Stimulated activated CD8-positive, alpha-beta memory T cell treated with anti-CD3 and anti-CD28 coated beads, Interleukin-2, amount 100 ng/mL, for 48 hours (primary cell): ENCODE data around the gene EMP3.
A peak's percentile ranks its signal among the peaks of the same experiment; 100 is the strongest.
"Not testable (repeated sequence)": the region's sequence is repeated elsewhere in the genome, so short reads cannot be mapped to it uniquely, and the experiment has no call there.

Experiments used
- DNase-seq, 2 donors: peaks; one replicate each; pipeline ENCODE4 v3.0.0-alpha.2; 2020; ENCODE audit warnings: low read depth in 2 of 2

Gene EMP3

DNA sequence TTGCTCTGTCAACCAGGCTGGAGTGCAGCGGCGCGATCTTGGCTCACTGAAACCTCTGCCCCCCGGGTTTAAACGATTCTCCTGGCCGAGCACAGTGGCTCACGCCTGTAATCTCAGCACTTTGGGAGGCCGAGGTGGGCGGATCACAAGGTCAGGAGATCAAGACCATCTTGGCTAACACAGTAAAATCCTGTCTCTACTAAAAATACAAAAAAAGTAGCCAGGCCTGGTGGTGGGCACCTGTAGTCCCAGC lies 7.7 kb upstream of the EMP3 start:
- not testable (repeated sequence) for DNase-seq

DNA sequence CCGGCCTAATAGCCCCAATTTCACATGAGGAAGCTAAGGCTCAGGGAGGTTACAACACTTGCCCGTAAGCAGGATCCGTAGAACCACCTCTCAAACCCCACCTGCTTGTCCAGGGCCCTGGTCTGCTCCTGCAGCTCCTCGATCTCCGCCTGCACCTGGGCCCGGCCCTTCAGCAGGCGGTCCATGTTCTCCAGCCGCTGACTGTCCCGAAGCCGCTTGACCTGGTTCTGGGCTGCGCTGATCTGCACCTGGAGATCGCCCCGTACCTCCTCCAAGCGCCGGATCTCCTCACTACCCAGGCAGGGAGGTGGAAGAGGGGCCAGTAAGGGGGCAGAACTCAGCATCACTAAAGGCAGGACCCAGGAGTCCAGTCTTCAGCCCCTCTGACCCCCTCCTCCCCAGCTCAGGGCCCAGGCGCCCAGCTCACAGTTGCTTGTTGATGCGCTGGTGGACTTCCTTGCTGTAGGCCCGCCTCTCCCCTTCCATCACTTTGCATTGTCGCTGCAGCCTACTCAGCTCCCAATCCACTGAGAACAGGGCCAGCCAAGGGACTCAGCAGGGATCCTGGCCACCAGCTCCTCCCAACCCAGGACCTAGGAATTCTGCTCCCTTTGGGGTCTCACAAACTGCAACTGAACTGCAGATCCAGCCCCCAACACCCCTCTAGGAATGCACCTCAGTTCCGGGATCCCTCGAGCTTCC lies 6.9 kb upstream of the EMP3 start:
- no peak for DNase-seq

DNA sequence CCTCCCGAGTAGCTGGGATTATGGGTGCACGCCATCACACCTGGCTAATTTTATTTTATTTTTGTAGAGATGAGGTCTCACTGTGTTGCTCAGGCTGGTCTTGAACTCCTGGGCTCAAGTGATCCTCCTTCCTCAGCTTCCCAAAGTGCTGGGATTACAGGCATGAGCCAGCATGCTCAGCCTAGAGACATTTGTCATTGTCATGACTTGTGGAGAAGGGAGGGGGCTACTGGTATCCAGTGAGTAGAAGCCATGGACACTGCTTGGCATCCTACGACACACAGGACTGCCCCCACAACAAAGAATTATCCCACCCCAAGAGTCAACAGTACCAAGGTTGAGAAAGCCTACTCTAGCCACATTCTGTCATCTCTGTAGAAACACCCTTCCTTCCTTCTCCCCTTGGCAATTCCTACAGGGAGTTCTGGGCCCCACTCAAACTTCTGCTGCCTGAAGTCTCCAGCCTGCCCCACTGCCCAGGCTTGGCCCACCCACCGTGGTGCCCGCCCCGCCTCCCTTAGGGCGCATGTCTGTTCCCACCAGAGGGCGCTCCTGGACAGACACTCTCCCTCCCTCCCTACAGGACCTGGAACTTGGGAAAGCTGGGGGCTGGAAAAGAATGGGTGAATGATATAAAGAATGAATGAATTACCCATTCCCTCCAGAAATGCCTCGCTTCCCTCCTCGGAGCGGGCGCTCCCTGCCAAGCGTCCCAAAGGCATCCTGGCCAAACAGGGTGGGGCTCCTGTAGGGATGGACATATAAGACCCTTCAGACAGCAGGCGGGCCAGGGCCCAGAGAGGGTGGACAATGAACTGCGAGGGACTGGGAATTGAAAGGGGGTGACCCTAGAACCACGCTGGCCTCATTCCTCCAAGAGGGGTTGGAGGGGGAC lies 5.5 kb upstream of the EMP3 start:
- DNase-seq: peak; percentile 72 to 77

DNA sequence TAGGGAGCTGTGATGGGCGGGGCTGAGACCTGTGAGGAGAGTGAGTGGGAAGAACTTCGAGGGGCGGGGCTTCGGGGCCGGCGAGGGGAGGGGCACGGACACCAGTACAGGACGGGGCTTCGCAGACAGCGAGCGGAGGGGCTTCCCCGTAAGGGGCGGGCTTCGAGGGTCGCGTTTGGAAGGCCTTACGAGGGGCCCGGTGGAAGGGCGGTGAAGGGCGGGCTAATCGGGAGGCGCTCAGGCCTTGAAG lies 4.1 kb upstream of the EMP3 start:
- DNase-seq: peak; percentile 95 to 97

DNA sequence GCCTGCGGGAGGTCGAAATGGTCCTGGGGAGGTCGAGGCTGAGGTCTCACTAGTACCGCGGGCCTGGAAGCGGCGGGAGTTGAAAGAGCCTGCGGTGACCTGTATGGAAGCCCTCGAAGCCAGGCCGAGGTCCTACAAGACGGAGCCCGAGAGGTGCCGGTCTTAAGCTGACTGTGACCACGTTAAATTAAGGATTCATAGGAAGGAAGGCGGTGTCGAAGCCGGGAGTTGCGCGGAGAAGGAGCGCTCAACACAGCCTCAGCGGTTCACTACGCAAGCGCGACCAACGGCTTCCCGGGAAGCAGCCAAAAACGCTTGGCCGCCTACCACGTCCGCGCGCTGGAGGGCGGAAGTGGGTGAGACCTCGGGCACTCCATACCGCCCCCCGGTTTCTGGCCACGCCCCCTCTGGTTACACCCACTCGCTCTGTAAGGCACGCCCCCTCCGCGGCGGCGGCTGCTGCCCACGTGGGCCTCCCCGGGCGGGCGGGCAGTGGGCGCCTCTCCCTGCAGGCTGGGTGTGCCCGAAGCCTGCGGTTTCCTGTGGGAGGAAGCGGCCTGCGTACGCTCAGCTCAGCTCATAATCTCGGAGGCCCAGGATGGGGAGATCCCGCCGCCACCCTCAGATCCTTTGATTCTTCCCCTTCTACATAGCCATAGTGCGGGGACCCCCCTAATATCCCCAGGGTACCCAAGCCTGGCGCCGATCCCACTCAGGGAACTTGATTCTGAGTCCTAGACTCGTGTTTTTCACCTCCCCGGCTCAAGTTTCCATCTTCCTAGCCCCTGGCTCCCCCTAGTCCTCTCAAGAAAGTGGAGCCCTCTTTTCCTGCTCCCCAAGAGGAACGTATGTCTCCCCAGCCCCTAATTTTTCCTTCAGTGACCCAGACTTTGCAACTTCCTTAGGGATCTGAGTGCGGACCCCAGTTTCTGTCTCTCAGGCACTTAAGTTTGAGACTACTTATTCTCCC lies 3.4 kb upstream of the EMP3 start:
- DNase-seq: peak; percentile 98 to 100

DNA sequence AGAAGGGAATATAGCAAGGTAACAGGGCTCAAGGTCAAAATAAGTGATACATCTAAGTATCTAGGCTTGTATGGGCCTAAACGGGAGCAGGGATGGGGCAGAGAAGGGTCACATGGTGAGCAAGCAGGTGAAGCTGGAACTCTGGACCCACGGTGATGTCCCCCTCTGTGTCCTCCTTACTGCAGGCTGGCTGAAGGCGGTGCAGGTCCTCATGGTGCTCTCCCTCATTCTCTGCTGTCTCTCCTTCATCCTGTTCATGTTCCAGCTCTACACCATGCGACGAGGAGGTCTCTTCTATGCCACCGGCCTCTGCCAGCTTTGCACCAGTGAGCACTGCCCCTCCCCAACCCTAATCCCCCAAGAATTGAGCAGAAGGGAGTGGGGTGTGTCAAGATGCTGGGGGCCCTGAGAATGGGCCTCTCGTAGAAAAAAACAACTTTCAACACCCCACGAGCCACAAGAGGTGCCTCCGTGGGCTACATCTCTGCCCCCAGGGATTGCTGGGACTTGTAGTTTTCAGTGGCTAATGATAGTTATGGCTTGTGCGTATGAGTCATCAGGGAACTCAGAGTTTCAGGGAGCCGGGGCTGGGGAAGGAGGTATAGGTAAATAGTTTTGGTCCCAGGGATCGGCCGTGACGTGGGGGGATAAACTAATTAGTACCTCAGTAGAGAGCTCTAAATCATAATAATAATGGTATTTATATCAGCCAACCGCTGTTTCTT lies 4.0 kb downstream of the EMP3 start:
- no peak for DNase-seq

DNA sequence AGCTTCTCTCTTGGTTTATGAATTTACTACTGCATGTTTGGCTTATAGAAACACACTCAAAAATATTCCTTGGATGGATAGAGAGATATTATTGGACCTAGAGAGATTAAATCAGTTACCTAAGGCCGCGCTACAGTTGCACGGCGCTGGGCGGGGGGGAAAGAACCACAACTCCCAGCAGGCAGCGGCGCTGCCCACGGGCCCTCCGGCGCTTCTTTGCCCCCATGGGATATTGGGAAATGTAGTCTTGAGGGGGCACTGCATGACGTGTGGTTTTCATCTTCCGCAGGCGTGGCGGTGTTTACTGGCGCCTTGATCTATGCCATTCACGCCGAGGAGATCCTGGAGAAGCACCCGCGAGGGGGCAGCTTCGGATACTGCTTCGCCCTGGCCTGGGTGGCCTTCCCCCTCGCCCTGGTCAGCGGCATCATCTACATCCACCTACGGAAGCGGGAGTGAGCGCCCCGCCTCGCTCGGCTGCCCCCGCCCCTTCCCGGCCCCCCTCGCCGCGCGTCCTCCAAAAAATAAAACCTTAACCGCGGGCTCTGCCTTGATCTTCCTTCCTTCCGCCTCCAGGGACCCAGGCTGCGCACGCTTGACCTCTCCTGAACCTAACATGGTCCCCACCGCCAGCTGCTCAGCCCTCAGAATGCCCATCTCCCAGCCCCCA lies 4.8 kb downstream of the EMP3 start:
- DNase-seq: peak; percentile 67 to 74

DNA sequence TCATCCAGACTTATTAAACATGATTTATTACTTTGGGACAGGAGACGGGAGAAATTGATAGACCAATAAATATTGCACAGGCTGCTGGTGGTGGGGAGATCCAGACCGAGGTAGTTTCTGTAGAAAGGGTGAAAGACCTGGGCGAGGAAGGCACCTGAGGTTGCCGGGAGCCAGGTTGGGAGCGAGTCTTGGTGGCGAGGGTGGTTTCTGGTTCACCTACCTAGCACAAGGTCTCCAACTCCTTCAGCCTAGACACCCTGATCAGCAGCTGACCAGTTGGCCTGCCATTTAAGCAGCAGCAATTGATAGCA lies 7.0 kb downstream of the EMP3 start:
- no peak for DNase-seq

DNA sequence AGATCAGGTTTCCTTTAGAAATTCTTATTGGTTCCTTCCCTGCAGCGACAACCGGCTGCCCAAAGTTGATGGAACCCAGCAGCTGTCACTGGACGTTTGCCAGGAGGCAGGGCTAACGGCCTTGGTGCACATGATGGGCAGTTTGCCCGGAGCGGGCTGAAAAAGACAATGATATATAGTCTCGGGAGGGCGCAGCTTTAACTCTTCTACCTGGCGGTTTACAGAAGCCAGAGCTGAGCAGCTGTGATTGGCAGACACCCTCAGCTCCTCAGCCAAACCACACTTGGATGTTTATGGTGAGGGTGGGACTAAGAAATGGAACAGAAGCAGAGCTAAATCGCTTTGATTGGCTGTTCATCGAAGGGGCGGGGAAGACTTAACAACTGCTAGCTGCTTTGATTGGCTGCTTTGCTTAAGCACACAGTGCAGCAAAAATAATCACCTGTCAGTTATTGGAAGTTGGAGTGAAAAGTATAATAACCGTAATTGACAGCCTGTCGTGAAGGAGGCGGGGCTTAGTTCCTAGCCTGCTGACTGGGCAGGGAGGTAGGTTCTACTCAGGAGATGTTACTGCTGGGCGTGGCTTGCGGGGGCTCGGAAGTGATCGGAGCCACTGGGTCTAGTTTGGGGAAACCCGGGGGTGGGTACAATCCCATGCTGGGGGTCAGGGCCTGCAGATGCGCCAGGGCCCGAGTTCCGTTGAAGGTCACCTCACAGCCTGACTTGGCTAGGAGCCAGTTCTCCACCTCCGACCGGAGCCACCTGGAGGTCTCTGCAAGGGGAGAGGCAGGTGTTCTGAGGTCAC lies 7.5 kb downstream of the EMP3 start:
- peak; percentile 72 to 88 for DNase-seq

DNA sequence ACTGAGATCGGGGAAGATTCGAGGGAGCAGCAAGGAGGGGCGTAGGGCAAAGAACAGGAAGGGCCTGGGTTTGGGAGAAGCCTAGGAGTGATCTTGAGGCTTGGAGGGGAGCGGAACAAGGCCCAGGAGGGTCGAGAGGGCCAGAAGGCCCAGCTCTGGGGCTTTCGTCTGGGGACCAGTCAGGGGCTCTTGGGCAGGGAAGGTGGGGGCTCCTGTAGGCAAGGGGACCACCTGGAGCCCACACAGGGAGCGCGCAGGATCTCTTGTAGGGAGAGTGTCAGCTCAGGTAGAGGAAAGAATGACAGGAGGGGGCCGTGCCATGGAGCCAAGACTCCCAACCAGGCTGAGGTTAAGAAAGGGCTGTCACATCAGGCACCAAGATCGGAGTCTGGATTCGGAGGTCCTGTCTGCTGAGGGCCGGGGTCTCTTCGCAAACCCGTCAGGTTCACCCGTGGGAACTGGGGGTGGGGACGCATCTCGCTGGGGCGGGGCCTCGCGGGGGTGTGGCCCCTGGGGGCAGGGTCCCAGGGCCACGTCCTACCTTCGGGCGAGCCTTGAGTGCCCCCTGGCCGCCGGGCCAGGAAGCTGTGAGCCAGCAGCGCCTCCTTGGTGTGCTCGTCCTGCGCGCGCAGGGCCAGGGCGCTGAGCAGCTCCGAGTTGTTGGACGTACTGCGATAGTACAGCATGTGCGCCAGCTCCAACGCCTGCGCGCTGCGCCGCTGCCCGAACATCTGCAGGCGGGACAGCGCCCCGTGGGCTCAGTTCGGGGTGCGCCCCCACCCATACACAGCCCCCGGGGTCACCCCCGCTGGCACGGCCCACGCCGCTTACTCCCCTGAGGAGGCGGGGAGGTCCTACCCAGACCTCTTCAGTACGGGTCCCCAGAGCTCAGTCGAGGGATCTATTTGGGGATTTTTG lies 8.4 kb downstream of the EMP3 start:
- peak; percentile 86 to 88 for DNase-seq

DNA sequence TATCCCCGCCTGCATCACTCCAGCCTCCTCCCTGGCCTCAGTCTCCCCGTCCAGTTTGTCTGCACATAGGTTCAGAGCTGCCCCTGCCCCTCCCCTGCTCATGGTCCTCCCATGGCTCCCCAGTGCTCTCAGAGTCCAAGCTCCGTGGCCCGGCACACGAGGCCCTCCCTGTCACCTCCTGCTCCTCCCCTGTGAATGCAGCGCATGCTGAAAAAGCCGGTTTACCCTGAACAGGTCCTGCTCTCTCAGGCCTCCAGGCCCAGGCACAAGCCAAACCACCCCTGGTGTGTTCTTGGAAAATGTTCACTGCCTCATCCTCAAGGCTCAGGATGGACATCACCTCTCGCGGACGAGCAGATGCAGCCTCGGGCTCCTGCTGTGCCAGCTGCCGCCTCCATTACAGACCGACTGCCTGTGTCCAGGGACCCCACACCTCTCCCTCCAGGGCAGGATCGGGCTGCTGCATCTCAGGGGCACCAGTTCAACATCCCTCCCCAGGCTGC lies 13.0 kb downstream of the EMP3 start:
- DNase-seq: no peak

DNA sequence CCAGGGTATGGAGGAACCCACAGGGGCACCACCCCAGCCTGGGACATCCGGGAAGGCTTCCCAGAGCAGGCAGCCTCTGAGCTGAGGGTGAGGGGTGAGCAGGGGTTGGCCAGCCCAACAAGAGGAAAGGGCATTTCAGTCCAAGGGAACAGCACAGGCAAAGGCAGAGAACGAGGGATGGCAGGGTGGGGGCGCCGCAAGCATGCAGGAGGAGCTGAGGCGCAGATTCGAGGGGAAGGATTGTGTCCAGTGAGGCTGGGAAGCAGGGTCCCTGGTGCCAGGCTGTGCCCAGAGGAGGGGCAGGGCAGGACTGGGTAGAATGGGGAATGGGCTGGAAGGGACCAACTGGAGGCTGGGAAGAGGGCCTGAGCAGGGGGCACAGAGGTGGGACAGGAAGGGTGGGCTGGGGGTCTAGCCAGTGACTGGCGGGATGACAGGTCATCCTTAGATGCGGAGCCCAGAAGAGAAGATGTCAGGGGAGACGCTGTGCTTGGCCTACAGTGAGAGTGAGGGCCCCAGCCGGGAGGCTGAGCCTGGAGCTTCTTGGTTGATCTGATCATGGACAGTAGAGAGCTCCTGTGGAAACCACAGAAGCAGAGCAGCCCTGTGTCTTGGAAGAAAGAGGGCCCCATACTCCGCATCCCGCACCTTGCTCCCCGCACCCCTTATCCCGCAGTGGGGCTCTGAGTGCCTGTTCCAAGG lies 13.6 kb downstream of the EMP3 start:
- no peak for DNase-seq

DNA sequence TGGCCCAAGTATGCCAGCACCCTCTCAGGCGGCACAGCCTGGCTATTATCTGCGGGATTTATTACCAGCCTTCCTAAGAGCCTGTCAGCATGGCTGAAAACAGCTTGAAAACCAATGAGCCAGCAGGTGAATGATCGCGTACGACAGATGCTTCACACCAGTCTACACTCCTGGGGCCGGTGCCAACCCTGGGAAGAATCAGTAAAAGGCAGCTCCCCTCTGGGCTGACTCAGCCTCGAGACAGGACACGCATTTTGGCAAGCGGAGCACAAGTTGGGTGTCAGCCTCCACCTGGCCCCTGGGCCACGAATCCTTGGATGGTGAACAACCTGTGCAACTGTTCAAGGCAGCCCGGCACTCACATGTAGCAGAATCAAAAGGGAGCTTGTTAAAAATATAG lies 15.6 kb downstream of the EMP3 start:
- no peak for DNase-seq

DNA sequence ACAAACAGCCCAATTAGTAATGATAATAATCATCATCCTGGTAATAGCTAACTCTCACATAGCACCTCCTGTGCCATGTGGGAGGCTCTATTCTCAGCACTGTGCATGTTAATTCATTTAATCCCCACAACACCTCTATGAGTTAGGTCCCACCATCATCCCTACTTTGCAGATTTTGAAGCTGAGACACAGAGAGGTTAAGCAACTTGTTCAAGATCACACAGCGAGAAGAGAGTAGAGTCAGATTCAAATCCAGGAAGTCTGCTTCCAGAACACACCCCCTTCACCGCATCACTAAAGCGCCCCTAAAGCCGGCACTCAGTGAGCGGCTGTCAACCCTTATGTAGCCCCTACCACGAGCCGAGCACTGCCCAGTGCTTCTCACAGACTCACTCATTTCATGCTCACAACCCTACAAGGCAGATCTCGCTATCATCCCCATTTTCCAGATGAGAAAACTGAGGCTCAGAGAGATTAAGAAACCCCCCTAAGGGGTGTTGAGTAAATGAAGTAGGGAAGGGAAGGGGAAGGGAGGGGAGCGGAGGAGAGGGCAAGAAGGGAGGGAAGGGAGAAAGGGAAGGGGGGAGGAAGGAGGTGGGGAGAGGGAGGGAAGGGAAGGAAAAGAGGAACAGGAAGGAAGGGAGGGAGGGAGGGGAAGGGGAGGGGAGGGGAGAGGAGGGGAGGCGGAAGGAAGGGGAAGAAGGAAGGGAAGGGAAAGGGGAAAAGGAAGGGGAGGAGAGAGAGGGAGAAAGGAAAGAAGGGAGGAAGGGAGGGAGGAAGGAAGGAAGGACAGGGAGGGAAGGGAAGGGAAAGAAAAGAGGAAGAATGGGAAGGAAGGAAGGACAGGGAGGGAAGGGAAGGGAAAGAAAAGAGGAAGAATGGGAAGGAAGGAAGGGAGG lies 16.4 kb downstream of the EMP3 start:
- DNase-seq: no peak

DNA sequence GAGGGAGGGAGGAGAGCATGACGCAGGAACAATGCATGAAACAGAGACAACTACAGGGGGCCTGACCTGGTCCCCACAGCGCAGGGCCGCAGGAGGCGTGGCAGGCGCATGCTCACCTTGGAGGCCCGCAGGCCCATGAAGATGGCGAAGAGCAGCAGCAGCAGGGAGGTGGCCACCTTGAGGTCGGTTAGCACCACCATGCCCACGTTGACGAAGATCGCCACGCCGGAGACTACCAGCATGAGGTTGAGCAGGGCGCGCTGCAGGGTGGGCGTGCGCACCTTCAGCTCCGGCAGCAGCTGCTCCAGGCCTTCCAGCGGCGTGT lies 17.0 kb downstream of the EMP3 start:
- no peak for DNase-seq

DNA sequence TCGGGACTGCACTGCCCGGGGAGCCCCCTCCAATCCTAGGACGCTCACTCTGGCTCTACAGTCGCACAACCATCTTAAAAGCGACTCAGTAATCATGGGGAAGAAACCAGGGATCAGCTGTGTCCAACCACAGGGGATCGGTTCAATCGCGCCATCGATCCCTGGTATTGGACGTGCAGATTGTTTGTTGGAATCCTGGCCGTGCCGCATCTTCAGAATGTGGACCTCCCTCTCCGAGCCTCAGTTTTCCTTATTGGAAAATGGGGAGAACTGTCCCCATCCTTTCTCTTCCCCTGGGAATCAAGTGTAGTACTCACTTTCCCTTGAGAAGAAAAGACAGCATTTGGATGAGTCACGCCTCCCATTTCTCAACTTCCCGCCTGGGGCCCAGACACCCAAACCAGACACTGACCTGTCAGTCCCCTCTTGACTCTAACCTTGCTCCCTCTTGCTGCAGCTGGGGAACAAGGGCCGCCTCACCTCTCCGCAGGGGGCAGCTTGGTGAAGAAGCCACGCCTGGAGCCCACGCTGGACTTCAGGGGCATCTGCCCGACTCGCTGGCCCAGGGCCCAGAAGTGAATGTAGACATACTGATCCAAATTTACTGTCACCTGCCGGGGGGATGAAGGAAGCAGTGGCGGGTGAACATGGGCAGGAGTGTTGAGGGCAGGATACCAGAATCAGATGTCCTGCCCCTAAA lies 17.6 kb downstream of the EMP3 start:
- DNase-seq: no peak

DNA sequence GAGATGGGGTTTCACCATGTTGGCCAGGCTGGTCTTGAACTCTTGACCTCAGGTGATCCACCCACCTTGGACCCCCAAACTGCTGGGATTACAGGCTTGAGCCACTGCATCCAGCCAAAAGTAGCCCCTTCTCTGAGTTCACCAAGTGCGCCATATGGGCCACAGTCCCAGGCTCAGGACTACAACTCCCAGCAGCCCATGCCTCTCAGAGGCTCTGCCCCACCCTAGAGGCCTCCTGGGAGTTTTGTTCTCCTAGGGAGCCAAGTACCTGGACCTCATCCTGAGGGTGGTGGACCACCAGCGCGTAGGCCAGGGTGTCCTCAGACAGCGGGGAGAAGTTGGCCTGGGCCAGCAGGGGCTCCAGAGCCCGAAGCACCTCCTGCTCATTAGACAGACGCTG lies 19.5 kb downstream of the EMP3 start:
- DNase-seq: no peak
